H1 (cell line): Measurements from ENCODE around the gene AKR7A2. TPM values are rescaled to one million over a fixed set of nuclear protein-coding genes. Genes with fewer than 3 reads are reported as not detected.

Experiments used
- CTCF ChIA-PET: fragments of 300-600 bp; sonication (Branson Sonifier 250); formaldehyde crosslinking; loops from one replicate; lab custom pipeline; 2021; ENCODE audit not compliant: partially characterized antibody; lab: Charles Lee
- POLR2A ChIA-PET: fragments of 300-600 bp; sonication (Branson Sonifier 250); formaldehyde crosslinking; loops from one replicate; lab custom pipeline; 2021; ENCODE audit warnings: inconsistent platforms; ENCODE audit not compliant: partially characterized antibody; lab: Charles Lee
- DNase-seq, 2 experiments: peaks; one replicate each; pipeline versions ENCODE4 v3.0.0 to v3.0.0-alpha.2; 2010 to 2022; ENCODE audit warnings: low spot score in 2 of 2, low read depth in 1 of 2, mixed read lengths in 1 of 2
- FAIRE-seq: peaks from 2 replicates; lab custom pipeline; 2011; peaks lifted over from hg19 to GRCh38; lab: Jason Lieb, UNC
- H2AFZ ChIP-seq: 2 replicates; pipeline ENCODE4 v1.8.1; 2012; ENCODE audit warnings: low read length, inconsistent platforms
- H2AK5ac ChIP-seq: 2 replicates; pipeline ENCODE4 v1.6.1; 2013; ENCODE audit warnings: low read depth, low read length
- H2BK120ac ChIP-seq: replicated peaks from 2 replicates; pipeline ENCODE3; 2013; ENCODE audit warnings: low read depth, low read length, inconsistent platforms
- H2BK12ac ChIP-seq: 2 replicates; pipeline ENCODE4 v1.6.1; 2013; ENCODE audit warnings: low read depth, low read length
- H2BK15ac ChIP-seq: 2 replicates; pipeline ENCODE4 v1.6.1; 2013; ENCODE audit warnings: low read length
- H2BK20ac ChIP-seq: 2 replicates; pipeline ENCODE4 v1.6.1; 2013; ENCODE audit warnings: low read length
- H2BK5ac ChIP-seq: 2 replicates; pipeline ENCODE4 v1.6.1; 2013; ENCODE audit warnings: low read depth, low read length
- H3K14ac ChIP-seq: 2 replicates; pipeline ENCODE4 v1.6.1; 2013; ENCODE audit warnings: inconsistent platforms; ENCODE audit not compliant: insufficient read length
- H3K18ac ChIP-seq: 2 replicates; pipeline ENCODE4 v1.6.1; 2013; ENCODE audit warnings: low read length; ENCODE audit errors: extremely low read depth
- H3K23ac ChIP-seq: 2 replicates; pipeline ENCODE4 v1.6.1; 2013; ENCODE audit warnings: inconsistent platforms; ENCODE audit not compliant: insufficient read length
- H3K23me2 ChIP-seq: 2 replicates; pipeline ENCODE4 v1.6.1; 2013; ENCODE audit warnings: low read depth, low read length
- H3K27ac ChIP-seq: 2 replicates; pipeline ENCODE4 v1.6.1; 2011; ENCODE audit warnings: low read depth, low read length, inconsistent platforms
- H3K27me3 ChIP-seq, 4 experiments: replicated peaks in 1 of 4; 1 replicate in 1 of 4; 2 replicates in 3 of 4; pipeline versions ENCODE4 v1.6.1 to v1.8.1; 2011 to 2013; ENCODE audit warnings: low read length in 3 of 4, mild to moderate bottlenecking in 3 of 4, inconsistent platforms in 2 of 4, mixed read lengths in 2 of 4, moderate library complexity in 1 of 4; ENCODE audit not compliant: control insufficient read depth in 3 of 4, insufficient read depth in 3 of 4; ENCODE audit errors: extremely low read depth in 1 of 4
- H3K36me3 ChIP-seq, 4 experiments: 2 replicates each; pipeline versions ENCODE4 v1.6.1 to v1.8.1; 2011 to 2013; ENCODE audit warnings: mild to moderate bottlenecking in 4 of 4, low read length in 3 of 4, moderate library complexity in 2 of 4, control low read depth in 1 of 4, inconsistent platforms in 1 of 4; ENCODE audit not compliant: insufficient read depth in 4 of 4, control insufficient read depth in 2 of 4
- H3K4ac ChIP-seq: replicated peaks from 2 replicates; pipeline ENCODE3; 2013; ENCODE audit warnings: low read length, low read depth, mixed read lengths, inconsistent platforms; ENCODE audit not compliant: insufficient read length
- H3K4me1 ChIP-seq, 4 experiments: replicated peaks in 1 of 4; 1 replicate in 1 of 4; 2 replicates in 3 of 4; pipeline versions ENCODE4 v1.6.1 to v1.8.1; 2011 to 2013; ENCODE audit warnings: low read length in 3 of 4, inconsistent platforms in 2 of 4, mixed read lengths in 1 of 4; ENCODE audit not compliant: insufficient read depth in 4 of 4, control insufficient read depth in 3 of 4
- H3K4me2 ChIP-seq, 2 experiments: 2 replicates each; pipeline versions ENCODE4 v1.6.1 to v1.8.1; 2011 to 2013; ENCODE audit warnings: low read depth in 2 of 2, low read length in 2 of 2, control low read depth in 1 of 2, inconsistent platforms in 1 of 2, mild to moderate bottlenecking in 1 of 2; ENCODE audit not compliant: insufficient read depth in 1 of 2
- H3K4me3 ChIP-seq, 4 experiments: fragments of 200-600, 300-600 bp in 1 of 4; sonication (generic), shearing (Covaris generic), sonication (Bioruptor Twin) in 1 of 4; 2 replicates each; pipeline versions ENCODE4 v1.5.1 to v1.8.1; 2011 to 2016; ENCODE audit warnings: low read length in 4 of 4, low read depth in 3 of 4, control low read depth in 2 of 4, inconsistent platforms in 2 of 4, mild to moderate bottlenecking in 2 of 4, mixed read lengths in 1 of 4, moderate library complexity in 1 of 4; ENCODE audit not compliant: insufficient read depth in 2 of 4; ENCODE audit errors: extremely low read depth in 1 of 4
- H3K56ac ChIP-seq: replicated peaks from 2 replicates; pipeline ENCODE3; 2013; ENCODE audit warnings: low read depth, mild to moderate bottlenecking, mixed read lengths, low read length, inconsistent platforms; ENCODE audit not compliant: insufficient read length
- H3K79me1 ChIP-seq: 2 replicates; pipeline ENCODE4 v1.6.1; 2013; ENCODE audit warnings: low read depth, low read length, control low read depth
- H3K79me2 ChIP-seq, 2 experiments: 2 replicates each; pipeline versions ENCODE4 v1.6.1 to v1.8.1; 2012 to 2013; ENCODE audit warnings: low read length in 2 of 2, mild to moderate bottlenecking in 2 of 2, inconsistent platforms in 1 of 2; ENCODE audit not compliant: insufficient read depth in 2 of 2, control insufficient read depth in 1 of 2
- H3K9ac ChIP-seq, 4 experiments: replicated peaks in 1 of 4; 1 replicate in 1 of 4; 2 replicates in 3 of 4; pipeline versions ENCODE4 v1.6.1 to v1.8.1; 2011 to 2013; ENCODE audit warnings: low read depth in 3 of 4, low read length in 3 of 4, control low read depth in 2 of 4, mild to moderate bottlenecking in 2 of 4, moderate library complexity in 2 of 4, inconsistent platforms in 1 of 4; ENCODE audit errors: extremely low read depth in 1 of 4
- H3K9me3 ChIP-seq, 2 experiments: 2 replicates each; pipeline versions ENCODE4 v1.6.1 to v1.8.1; 2012 to 2013; ENCODE audit warnings: mild to moderate bottlenecking in 2 of 2, moderate library complexity in 2 of 2, control low read depth in 1 of 2, inconsistent platforms in 1 of 2, low read depth in 1 of 2, low read length in 1 of 2, mixed read lengths in 1 of 2; ENCODE audit not compliant: insufficient read depth in 2 of 2
- H4K20me1 ChIP-seq, 2 experiments: replicated peaks in 1 of 2; 2 replicates each; pipeline versions ENCODE3 to v1.8.1; 2011 to 2013; ENCODE audit warnings: inconsistent platforms in 2 of 2, low read length in 2 of 2, mild to moderate bottlenecking in 1 of 2; ENCODE audit not compliant: insufficient read depth in 2 of 2, control insufficient read depth in 1 of 2
- H4K5ac ChIP-seq: 2 replicates; pipeline ENCODE4 v1.6.1; 2013; ENCODE audit warnings: low read length, low read depth, mixed read lengths, inconsistent platforms; ENCODE audit not compliant: insufficient read length
- H4K8ac ChIP-seq: 2 replicates; pipeline ENCODE4 v1.8.0; 2013; ENCODE audit warnings: mild to moderate bottlenecking, moderate library complexity, low read length, inconsistent platforms; ENCODE audit not compliant: insufficient read depth; ENCODE audit errors: extremely low read depth
- H4K91ac ChIP-seq: replicated peaks from 2 replicates; pipeline ENCODE3; 2013; ENCODE audit warnings: low read length, mixed read lengths, inconsistent platforms; ENCODE audit not compliant: insufficient read length
- GTF2F1 ChIP-seq: IDR thresholded peaks from 2 replicates; pipeline ENCODE4 v1.6.1; 2012; ENCODE audit warnings: low read depth, low read length, improper control_type of control experiment, borderline replicate concordance
- WGBS, 2 experiments: shearing (Covaris generic) in 1 of 2; methylation state at CpG; one replicate each; pipeline versions ENCODE4 v1.1.6 to v1.1.7; 2013 to 2015; ENCODE audit warnings: low lambda C conversion rate in 2 of 2, mixed read lengths in 2 of 2, inconsistent platforms in 1 of 2, low coverage in 1 of 2, missing lambda C conversion rate in 1 of 2; ENCODE audit not compliant: insufficient replicate concordance in 2 of 2, insufficient coverage in 1 of 2, insufficient read length in 1 of 2; ENCODE audit errors: extremely low coverage in 1 of 2, missing lambda C conversion rate in 1 of 2; 5-methylcytosine and 5-hydroxymethylcytosine counted together
- polyA plus RNA-seq, 7 experiments: library from polyadenylated mRNA; depleted of rRNA in 3 of 7; stranded (reverse) in 5 of 7; unstranded in 2 of 7; fragments of >200 nt in 5 of 7; fragments of 200-250 nt in 2 of 7; gene quantifications; 1 replicate in 5 of 7; 2 replicates in 1 of 7; 4 replicates in 1 of 7; pipeline versions ENCODE4 v1.2.1 to v1.2.3, GENCODE V29; 2011 to 2013; ENCODE audit warnings: missing spikeins in 2 of 7, mixed read lengths in 2 of 7
- total RNA-seq: library from RNA; stranded (reverse); fragmentation: NEBNext Ultra II Directional; extraction: Animal tissue kit (Norgen Biotek cat#: 25700); gene quantifications from 2 replicates; pipeline ENCODE4 v1.2.1, GENCODE V29; 2021

AKR7A2 gene
- total and polyA plus RNA-seq, 2 of the 8 experiments (the other 6 are each of a cell fraction or from before 2014, with no cell fraction given) = 32.0 to 48.3 TPM

DNA sequence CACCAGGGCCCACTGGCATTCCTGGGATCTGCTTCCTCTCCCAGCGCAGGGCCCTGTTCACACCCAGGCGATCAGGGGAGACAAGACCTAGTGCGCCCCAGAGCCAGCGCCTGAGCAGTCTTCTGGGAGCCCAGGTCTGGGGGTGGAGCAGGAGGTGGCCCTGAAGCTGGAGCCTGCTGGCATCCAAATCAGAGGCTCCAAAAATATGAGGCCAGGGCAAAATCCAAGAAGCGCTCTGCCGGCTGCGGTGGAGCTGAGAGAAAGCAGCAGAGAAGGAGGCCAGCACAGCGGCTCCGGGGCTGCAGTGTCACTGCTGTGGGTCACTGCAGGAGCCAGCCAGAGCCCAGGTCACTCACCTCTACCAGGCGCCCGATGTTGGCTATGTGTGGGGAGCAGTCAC lies 32.9 kb upstream of the AKR7A2 start:
- H3K27me3 ChIP-seq = no peaks in the 10 kb centered on the region
- no peak overlapping the region for H4K91ac ChIP-seq
- TF ChIP-seq GTF2F1 = no peak
- TF ChIP-seq, all 59 proteins: peak for 0
- Histone ChIP-seq H4K20me1 (peaks cover 6% of the 10 kb centered on the region in 2 experiments), H3K79me2 (no peaks in the 10 kb centered on the region), H3K9me3 (no peaks in the 10 kb centered on the region), H3K4me3 (no peak overlapping the region), H2AK5ac (no peak overlapping the region), H3K79me1 (no peaks in the 10 kb centered on the region; the same call in 1 of the 2 replicates), H3K4me2 (no peak overlapping the region), H2BK12ac (no peak overlapping the region), H4K5ac (no peak overlapping the region), H3K23me2 (no peaks in the 10 kb centered on the region), H4K8ac (no peak overlapping the region), H3K4me1 (peaks cover 0 to 11% (median 5%) of the 10 kb centered on the region in 4 experiments; a peak in 5 of 7 replicates), H3K14ac (no peak overlapping the region), H3K56ac (no peak overlapping the region), H2BK120ac (no peak overlapping the region), H3K18ac (no peak overlapping the region), H3K36me3 (peaks cover 3 to 19% (median 5%) of the 10 kb centered on the region in 4 experiments; a peak in 4 of 8 replicates), H3K9ac (no peak overlapping the region), H3K27ac (no peak overlapping the region; the same call in 1 of the 2 replicates), H2BK5ac (peak overlapping the region; percentile 24; the same call in 1 of the 2 replicates), H3K23ac (no peak overlapping the region), H2AFZ (no peak overlapping the region), H2BK15ac (no peak overlapping the region), H3K4ac (no peak overlapping the region), H2BK20ac (no peak overlapping the region)
- no peak for DNase-seq
- FAIRE-seq = no peak
- 85% methylated on average over 9 of the region's 11 CpGs; no CpG with 5 or more reads in 1 of the 2 experiments for WGBS, 2 experiments
- ChIA-PET POLR2A (interaction anchor here (1.0 to 1.6 kb wide), 2 partner anchors 9 to 137 kb away, joined by 3 to 7 read pairs; no protein-coding TSS in a partner anchor), CTCF (interaction anchor here (0.6 to 8.0 kb wide), 26 partner anchors 10 to 317 kb away, joined by 3 to 72 read pairs (median 4); partner anchors contain the start of gene NBL1)
